Activated CD8-positive, alpha-beta memory T cell treated with anti-CD3 and anti-CD28 coated beads, Interleukin-2, amount 50 U/mL, for 4 hours (primary cell): ENCODE measurements around the gene BFSP1.

ENCODE experiments used
- DNase-seq: peaks from one replicate; pipeline ENCODE4 v3.0.0-alpha.2; 2020

Gene BFSP1

GRCh38 chr20:17530716-17531664 lies at the start of gene BFSP1:
Gene BFSP1, minus strand, starts transcription at chr20:17531379. Its CDS starts 50 bp downstream, at chr20:17531329.
- DNase-seq: peak; percentile 28

DNA sequence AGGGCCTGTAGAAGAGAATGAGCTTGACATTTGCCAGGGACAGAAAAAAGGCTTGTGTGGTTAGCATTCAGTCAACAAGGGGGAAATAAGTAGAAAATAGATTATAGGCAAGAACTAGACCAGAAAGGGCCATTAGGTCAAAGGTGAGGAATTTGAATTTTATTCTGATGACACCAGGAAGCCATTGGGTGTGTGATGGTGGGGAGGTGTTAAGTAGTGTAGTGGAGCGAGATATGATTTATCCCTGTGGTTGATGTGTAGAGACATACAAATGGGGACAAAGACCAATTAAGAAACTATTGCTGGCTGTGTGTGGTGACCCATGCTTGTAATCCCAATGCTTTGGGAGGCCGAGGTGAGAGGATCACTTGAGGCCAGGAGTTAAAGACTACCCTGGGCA lies 49.7 kb upstream of the BFSP1 start:
- no peak for DNase-seq

GRCh38 chr20:17579369-17580039 lies 48.3 kb upstream of the BFSP1 start:
- DNase-seq: no peak

GRCh38 chr20:17576215-17576614 lies 45.0 kb upstream of the BFSP1 start:
- no peak for DNase-seq

GRCh38 chr20:17573463-17573862 lies 42.3 kb upstream of the BFSP1 start:
- no peak for DNase-seq

DNA sequence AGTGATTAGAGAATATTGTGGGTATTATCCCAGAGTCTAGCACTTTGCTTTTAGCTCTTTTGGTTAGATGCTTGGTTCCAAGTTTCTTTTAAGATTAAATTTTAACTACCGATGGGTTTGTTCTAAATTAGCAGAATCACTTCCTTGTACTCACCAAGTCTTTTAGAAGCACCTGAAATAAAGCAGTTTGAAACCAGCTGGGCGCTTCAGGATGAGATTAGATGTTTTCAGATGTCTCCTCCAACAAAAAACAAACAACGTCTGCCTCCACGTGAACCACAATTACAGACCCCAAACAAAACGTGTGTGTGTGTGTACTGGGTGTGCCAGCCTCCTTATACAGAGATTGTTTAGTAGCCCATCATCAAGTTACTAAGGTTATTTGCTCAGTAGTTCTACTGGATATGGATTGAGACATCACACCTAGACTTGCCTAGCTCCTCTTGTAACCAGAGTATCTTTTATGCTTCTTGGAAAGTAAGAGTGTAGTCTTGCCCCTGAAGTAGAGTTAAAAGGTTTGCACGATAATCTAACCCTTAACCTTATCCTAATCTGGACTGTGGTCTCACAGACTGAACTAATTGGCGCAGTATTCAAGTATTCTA lies 41.0 kb upstream of the BFSP1 start:
- DNase-seq: no peak

DNA sequence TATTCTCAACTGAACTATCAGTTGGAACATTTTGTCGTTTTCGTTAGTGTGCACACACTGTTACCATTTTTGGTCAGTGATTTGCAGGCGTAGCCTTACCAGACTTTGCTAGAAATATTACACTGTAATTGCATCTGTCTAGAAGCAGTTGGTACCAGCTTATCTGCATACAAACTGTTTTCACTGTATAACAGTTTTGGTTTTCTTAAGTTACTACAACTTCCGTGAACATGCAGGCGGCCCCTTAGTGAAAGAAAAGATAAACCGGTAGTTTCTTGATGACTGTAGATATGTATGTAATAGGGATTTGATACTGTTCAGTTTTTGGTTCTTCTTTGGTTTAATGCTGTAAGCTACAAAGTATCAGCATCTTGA lies 40.0 kb upstream of the BFSP1 start:
- DNase-seq: no peak

GRCh38 chr20:17570347-17571152 lies 39.4 kb upstream of the BFSP1 start:
- peak; percentile 30 for DNase-seq

- DNase-seq: peak; percentile 88
Measured at GRCh38 chr20:17569616-17570346, 38.6 kb upstream of the BFSP1 start, which contains the start of gene DSTN. Gene DSTN, plus strand, starts transcription at chr20:17570075. Its CDS starts 134 bp downstream, at chr20:17570209.

- peak; percentile 18 for DNase-seq
Measured at GRCh38 chr20:17568972-17569521, 37.9 kb upstream of the BFSP1 start.

DNA sequence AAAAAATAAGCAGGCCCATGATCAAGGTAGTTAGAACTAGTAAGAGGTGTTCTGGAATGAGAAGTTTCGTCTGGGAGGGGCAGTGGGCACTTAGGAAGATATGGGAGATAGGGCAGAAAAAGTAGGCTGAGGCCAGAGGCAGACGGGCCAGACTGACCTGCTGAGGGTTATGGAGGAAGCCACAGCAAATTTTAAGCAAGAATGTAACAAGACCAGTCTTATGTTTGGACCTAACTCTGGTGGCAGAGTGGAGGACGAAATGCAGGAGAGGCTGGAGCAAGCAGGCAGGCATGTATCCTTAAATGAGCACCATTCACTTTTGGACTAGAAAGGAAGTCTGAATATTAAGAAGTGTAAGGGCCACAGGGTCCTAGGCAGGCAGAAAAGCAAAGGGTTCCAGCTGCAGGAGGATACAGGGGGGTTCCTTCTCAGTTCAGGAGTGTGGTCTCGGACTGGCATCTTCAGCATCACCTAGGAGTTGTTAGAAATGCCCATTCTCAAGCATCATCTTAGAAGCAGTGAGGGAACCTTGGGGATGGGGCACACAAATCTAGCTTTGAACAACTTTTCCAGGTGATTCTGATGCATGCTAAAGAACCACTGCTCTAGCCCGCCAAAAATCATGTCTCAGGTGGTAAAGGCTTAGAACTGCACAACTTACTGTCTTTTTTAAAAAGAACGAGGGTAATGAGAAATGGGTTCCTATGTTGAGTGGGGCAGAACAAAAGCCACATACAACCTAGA lies 37.0 kb upstream of the BFSP1 start:
- DNase-seq: no peak

- no peak for DNase-seq
Measured at GRCh38 chr20:17566345-17566744, 35.2 kb upstream of the BFSP1 start.

- no peak for DNase-seq
Measured at GRCh38 chr20:17565169-17565845, 34.1 kb upstream of the BFSP1 start.

DNA sequence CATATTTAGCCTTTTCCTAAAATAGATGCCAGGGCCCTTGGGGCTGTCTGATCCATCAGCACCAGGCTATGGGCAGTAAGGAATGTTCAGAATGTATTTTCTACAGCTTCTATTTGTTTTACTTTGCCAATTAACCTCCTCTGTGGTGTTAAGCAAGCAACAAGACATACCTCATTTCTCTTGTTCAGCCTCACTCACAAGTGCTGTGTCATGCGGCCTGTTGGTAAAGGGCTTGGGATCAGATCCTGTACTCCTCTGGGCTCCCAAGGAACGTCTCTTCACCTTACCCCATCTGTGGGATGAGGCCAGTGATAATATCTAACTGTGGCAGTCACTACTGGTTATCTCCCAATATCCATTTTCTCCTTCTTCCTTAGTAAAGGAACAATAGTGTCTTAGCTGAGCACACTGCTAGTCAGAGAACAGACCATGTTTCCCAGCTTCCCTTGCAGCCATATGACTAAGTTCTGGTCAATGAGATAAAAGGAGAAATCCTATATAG lies 31.7 kb upstream of the BFSP1 start:
- DNase-seq: no peak

DNA sequence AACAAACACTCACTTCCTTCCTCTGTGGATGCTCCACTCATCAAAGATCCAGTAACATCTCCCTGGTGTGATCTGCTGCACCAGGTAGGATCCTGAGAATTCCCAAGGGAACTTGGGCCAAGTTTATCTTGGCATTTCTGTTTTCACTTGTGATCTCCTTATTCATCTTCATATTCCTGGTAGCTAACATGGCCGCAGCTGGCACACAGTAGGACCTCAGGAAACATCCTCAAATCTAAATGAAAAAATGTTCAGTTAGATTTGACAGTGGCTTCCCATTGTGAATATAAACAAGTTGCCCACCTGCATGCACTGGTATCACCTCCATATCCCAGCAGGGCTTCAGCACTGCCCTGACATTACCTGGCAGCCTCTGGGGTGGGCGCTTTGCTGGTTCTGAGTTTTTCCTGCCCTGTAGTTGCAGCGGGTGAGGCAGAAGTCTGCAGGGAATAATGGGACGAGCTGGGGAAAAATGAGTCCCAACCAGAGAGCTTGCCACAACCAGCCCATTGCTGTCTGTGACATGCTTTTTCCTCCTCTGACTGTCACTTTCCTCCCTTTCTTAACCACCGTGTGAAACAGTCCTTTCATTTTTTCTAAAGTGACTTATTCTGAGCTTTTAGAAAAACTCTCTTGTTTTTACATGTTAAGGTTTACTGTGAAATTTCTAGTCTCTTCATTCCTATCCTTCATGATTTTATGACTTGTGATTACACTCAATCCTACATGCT lies 29.3 kb upstream of the BFSP1 start:
- DNase-seq: no peak

GRCh38 chr20:17559338-17559737 lies 28.2 kb upstream of the BFSP1 start:
- DNase-seq: no peak

- no peak for DNase-seq
Measured at GRCh38 chr20:17558941-17559304, 27.7 kb upstream of the BFSP1 start.

DNA sequence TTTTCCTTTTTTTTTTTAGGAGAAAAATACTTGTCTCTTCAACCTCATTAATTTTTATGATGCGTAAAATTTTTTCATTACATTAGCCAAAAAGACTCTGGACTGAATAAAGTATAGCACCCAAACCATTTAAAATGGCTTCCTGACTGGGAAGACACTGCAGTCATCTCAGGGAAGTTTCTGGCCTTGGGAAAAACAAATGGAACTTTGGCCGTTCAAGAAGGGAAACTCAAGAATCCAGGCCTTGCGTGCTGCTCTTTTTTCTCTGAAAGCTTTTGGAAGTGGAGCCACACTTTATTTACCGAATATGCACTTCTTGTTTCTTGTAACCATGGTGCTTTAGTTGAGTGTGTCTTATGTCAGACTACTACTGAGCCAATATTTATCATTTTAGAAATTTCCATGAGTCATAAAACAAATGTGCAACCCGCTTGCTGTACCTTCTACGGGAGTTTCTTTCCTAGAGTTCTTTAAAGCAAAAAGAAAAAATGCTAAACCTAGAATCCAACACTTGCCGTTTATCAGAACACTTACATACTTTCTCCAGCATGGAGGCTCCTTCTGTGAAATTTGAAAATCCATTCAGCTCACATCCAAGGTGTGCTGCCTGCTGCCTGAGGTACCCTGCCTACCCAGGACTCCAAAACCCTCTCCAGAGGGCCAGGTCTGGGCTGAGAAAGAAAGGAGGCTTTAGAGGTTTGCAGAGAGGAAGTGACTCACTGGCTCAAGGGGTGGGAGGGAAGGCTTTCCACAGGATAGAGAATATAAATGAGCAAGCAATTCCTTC lies 27.2 kb upstream of the BFSP1 start:
- DNase-seq: no peak

DNA sequence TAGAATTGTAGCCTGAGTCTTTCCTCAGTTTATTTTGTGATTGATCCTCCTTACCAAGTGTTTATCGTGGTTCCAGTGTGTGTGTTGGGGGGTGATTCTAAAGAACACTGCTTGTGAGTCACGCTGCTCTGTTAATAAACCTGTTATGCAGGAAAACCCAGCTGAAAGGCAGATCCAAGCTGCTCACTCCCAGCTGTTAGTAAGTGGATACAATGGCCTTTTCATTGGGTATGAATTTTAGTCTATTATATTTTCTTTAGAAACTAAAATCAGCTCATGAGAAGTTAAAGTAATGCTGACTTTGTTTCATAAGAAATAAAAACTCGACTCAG lies 26.5 kb upstream of the BFSP1 start:
- DNase-seq: no peak
